HCT116 (cell line): ENCODE measurements around the gene NUAK2. TPM values are rescaled to one million over a fixed set of nuclear protein-coding genes. Genes with fewer than 3 reads are reported as not detected.

Experiments
- ATAC-seq: fragments of 200-7000 bp; cut with Tn5 transposase; 2 replicates; pipeline ENCODE4 v1.9.1; 2020; ENCODE audit warnings: mild to moderate bottlenecking, moderate library complexity
- BruUV-seq: library from RNA; stranded (reverse); fragments of 400-500 nt; replicated peaks from 2 replicates; lab custom pipeline; 2021; lab: Mats Ljungman, UMichigan
- CTCF ChIA-PET: fragments of 300-600 bp; sonication (Branson Sonifier 250); formaldehyde crosslinking; loops from one replicate; lab custom pipeline; 2021; ENCODE audit warnings: antibody characterized with exemption; lab: Charles Lee
- POLR2A ChIA-PET: fragments of 300-600, 350-600 bp; sonication (Branson Sonifier 250); formaldehyde crosslinking; loops from one replicate; lab custom pipeline; 2021; ENCODE audit warnings: antibody characterized with exemption; lab: Charles Lee
- RAD21 ChIA-PET, 2 experiments: fragments of 300-600 bp; sonication (Branson Sonifier 250); formaldehyde crosslinking; loops; one replicate each; lab custom pipeline; 2023; ENCODE audit warnings: low total read pairs in 2 of 2; ENCODE audit not compliant: uncharacterized antibody in 2 of 2, unreplicated experiment in 2 of 2, low non-redundant PET in 1 of 2; lab: Charles Lee
- DNase-seq: peaks from one replicate; pipeline ENCODE4 v3.0.0-alpha.2; 2010; ENCODE audit warnings: low read depth, low spot score
- H2AFZ ChIP-seq: fragments of 200-600 bp; shearing (Covaris generic), sonication (generic); 2 replicates; pipeline ENCODE4 v1.6.1; 2017; ENCODE audit warnings: low read depth, mixed run types, mixed read lengths, antibody characterized with exemption, low read length; ENCODE audit not compliant: poor library complexity, severe bottlenecking
- H3K27ac ChIP-seq: 2 replicates; pipeline ENCODE4 v1.5.1; 2012; ENCODE audit warnings: low read depth, low read length
- H3K27me3 ChIP-seq: fragments of 200-600 bp; sonication (generic); 2 replicates; pipeline ENCODE4 v1.6.1; 2016; ENCODE audit warnings: mixed run types, low read length, mixed read lengths; ENCODE audit not compliant: insufficient read depth
- H3K36me3 ChIP-seq, 2 experiments: fragments of 200-500 bp in 1 of 2; fragments of 200-600 bp in 1 of 2; sonication (Bioruptor generic) in 1 of 2; sonication (generic) in 1 of 2; 2 replicates each; pipeline versions ENCODE4 v1.5.1 to v1.6.1; 2014 to 2016; ENCODE audit warnings: low read length in 2 of 2, inconsistent platforms in 1 of 2, mixed read lengths in 1 of 2, mixed run types in 1 of 2; ENCODE audit not compliant: insufficient read depth in 2 of 2, control insufficient read depth in 1 of 2
- H3K4me1 ChIP-seq, 2 experiments: fragments of 200-600 bp in 1 of 2; sonication (generic) in 1 of 2; 2 replicates each; pipeline versions ENCODE4 v1.5.1 to v1.6.1; 2012 to 2017; ENCODE audit warnings: low read length in 2 of 2, inconsistent platforms in 1 of 2, mild to moderate bottlenecking in 1 of 2, mixed read lengths in 1 of 2, mixed run types in 1 of 2, moderate library complexity in 1 of 2; ENCODE audit not compliant: insufficient read depth in 2 of 2, control insufficient read depth in 1 of 2
- H3K4me2 ChIP-seq: fragments of 200-600 bp; sonication (generic); 2 replicates; pipeline ENCODE4 v1.6.1; 2017; ENCODE audit warnings: mixed run types, low read length, mixed read lengths
- H3K4me3 ChIP-seq, 2 experiments: fragments of 200-600 bp in 1 of 2; sonication (generic) in 1 of 2; replicated peaks in 1 of 2; 2 replicates each; pipeline ENCODE4 v1.5.1; 2011 to 2016; ENCODE audit warnings: low read length in 2 of 2, control low read depth in 1 of 2, low read depth in 1 of 2, mild to moderate bottlenecking in 1 of 2, mixed read lengths in 1 of 2, mixed run types in 1 of 2
- H3K79me2 ChIP-seq: fragments of 200-600 bp; sonication (generic); 2 replicates; pipeline ENCODE4 v1.6.1; 2017; ENCODE audit warnings: mild to moderate bottlenecking, mixed run types, low read length, moderate library complexity, mixed read lengths; ENCODE audit not compliant: insufficient read depth
- H3K9ac ChIP-seq: fragments of 200-600 bp; sonication (generic); 2 replicates; pipeline ENCODE4 v1.6.1; 2016; ENCODE audit warnings: low read length, mixed read lengths
- H3K9me2 ChIP-seq: fragments of 200-600 bp; sonication (generic), shearing (Covaris generic); 2 replicates; pipeline ENCODE4 v1.6.1; 2017; ENCODE audit warnings: mixed run types, mild to moderate bottlenecking, moderate library complexity; ENCODE audit not compliant: insufficient read depth
- H3K9me3 ChIP-seq, 2 experiments: fragments of 200-500 bp in 1 of 2; fragments of 200-600 bp in 1 of 2; sonication (Bioruptor generic) in 1 of 2; sonication (generic) in 1 of 2; 2 replicates each; pipeline ENCODE4 v1.6.1; 2014 to 2017; ENCODE audit warnings: low read length in 2 of 2, mixed read lengths in 2 of 2, inconsistent platforms in 1 of 2, low read depth in 1 of 2, mild to moderate bottlenecking in 1 of 2, mixed run types in 1 of 2, moderate library complexity in 1 of 2; ENCODE audit not compliant: control insufficient read depth in 1 of 2, insufficient read depth in 1 of 2
- H4K20me1 ChIP-seq: fragments of 200-600 bp; sonication (generic), shearing (Covaris generic); 2 replicates; pipeline ENCODE4 v1.6.1; 2017; ENCODE audit warnings: mixed run types, mild to moderate bottlenecking, moderate library complexity; ENCODE audit not compliant: insufficient read depth
- CEBPB ChIP-seq: IDR thresholded peaks from 2 replicates; pipeline ENCODE4 v1.6.1; 2012; ENCODE audit warnings: low read depth
- FOSL1 ChIP-seq: IDR thresholded peaks from 2 replicates; pipeline ENCODE4 v1.6.1; 2012; ENCODE audit warnings: low read depth
- SRF ChIP-seq: IDR thresholded peaks from 2 replicates; pipeline ENCODE4 v1.6.1; 2012; ENCODE audit warnings: low read depth
- ZFX ChIP-seq: fragments of 450-650 bp; IDR thresholded peaks from 2 replicates; pipeline ENCODE4 v1.6.1; 2017
- intact Hi-C: fragments of 100-400 bp; cut with micrococcal nuclease; formaldehyde crosslinking; loops from 2 replicates; pipeline ENCODE4 v1.10.0; 2022
- total RNA-seq: library from RNA; stranded (reverse); gene quantifications from one replicate; pipeline ENCODE4 v1.2.1, GENCODE V29; 2021; ENCODE audit not compliant: unreplicated experiment
- TF ChIP-seq, protein P1 (sequence below): IDR thresholded peaks from 2 replicates; pipeline ENCODE4 v1.6.1; 2012; ENCODE audit warnings: low read depth

Gene NUAK2
- total RNA-seq, 1 experiment from 2014 or later: 3.0 TPM

DNA sequence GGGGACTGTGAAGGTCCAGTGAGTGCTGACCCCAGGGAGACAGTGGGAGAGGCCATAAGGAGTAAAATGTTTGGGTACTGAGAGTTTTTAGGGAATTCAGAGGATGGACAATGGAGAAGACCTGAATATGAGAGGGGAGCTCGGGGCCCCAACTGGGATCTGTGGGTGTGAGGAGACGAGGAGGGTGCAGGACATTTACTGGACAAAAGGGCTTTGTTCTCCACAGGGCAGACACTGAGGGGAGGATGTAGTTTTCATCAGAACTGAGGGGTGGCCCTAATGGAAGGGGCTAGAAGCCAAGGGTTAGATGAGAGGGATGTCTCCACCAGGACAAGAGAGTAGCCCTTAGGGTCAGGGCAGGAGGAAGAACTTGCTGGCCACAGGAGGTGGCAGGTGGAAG is 63.8 kb downstream of the NUAK2 start:
- H3K36me3 ChIP-seq: no peaks in the 10 kb centered on the region
- no peak overlapping the region for H3K27ac ChIP-seq
- H3K9me2 ChIP-seq: no peaks in the 10 kb centered on the region
- no peaks in the 10 kb centered on the region for H3K27me3 ChIP-seq
- no peak overlapping the region for H3K9ac ChIP-seq
- no peaks in the 10 kb centered on the region for H4K20me1 ChIP-seq
- H3K79me2 ChIP-seq: no peaks in the 10 kb centered on the region
- DNase-seq (no peak), ATAC-seq (no peak)
- H3K4me2 ChIP-seq: no peak overlapping the region
- ChIA-PET CTCF (interaction anchor here (2.5 to 4.6 kb wide), 5 partner anchors 13 to 281 kb away, joined by 14 to 66 read pairs (median 30); partner anchors contain the start of gene TMCC2), POLR2A (interaction anchor here (0.9 to 1.9 kb wide), 2 partner anchors 13 to 29 kb away, joined by 3 to 5 read pairs; no protein-coding TSS in a partner anchor), RAD21 (interaction anchor here in 1 of 2 experiments (1.5 kb wide), 1 partner anchor 29 kb away, joined by 4 read pairs; no protein-coding TSS in a partner anchor)
- no peak overlapping the region for H3K4me3 ChIP-seq
- H2AFZ ChIP-seq: no peak overlapping the region
- TF ChIP-seq CEBPB (no peak), FOSL1 (no peak), SRF (no peak), ZFX (no peak)
- TF ChIP-seq, protein P1, sequence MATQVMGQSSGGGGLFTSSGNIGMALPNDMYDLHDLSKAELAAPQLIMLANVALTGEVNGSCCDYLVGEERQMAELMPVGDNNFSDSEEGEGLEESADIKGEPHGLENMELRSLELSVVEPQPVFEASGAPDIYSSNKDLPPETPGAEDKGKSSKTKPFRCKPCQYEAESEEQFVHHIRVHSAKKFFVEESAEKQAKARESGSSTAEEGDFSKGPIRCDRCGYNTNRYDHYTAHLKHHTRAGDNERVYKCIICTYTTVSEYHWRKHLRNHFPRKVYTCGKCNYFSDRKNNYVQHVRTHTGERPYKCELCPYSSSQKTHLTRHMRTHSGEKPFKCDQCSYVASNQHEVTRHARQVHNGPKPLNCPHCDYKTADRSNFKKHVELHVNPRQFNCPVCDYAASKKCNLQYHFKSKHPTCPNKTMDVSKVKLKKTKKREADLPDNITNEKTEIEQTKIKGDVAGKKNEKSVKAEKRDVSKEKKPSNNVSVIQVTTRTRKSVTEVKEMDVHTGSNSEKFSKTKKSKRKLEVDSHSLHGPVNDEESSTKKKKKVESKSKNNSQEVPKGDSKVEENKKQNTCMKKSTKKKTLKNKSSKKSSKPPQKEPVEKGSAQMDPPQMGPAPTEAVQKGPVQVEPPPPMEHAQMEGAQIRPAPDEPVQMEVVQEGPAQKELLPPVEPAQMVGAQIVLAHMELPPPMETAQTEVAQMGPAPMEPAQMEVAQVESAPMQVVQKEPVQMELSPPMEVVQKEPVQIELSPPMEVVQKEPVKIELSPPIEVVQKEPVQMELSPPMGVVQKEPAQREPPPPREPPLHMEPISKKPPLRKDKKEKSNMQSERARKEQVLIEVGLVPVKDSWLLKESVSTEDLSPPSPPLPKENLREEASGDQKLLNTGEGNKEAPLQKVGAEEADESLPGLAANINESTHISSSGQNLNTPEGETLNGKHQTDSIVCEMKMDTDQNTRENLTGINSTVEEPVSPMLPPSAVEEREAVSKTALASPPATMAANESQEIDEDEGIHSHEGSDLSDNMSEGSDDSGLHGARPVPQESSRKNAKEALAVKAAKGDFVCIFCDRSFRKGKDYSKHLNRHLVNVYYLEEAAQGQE: no peak
- BruUV-seq: no TSS peak
- intact Hi-C loops: loop anchor here (5.0 kb wide), 1 partner anchor 45 kb away; the partner anchor contains the start of gene DSTYK
- H3K9me3 ChIP-seq: no peaks in the 10 kb centered on the region
- H3K4me1 ChIP-seq: peaks cover 21 to 47% of the 10 kb centered on the region in 2 experiments
